K562 (cell line): ENCODE measurements around the gene LYPD6B. TPM values are rescaled to one million over a fixed set of nuclear protein-coding genes. Genes with fewer than 3 reads are reported as not detected.

Experiments
- ATAC-seq: fragments of 200-7000 bp; cut with Tn5 transposase; 3 replicates; pipeline ENCODE4 v1.9.1; 2020; ENCODE audit warnings: moderate library complexity
- BruUV-seq: library from RNA; stranded (reverse); fragments of 400-500 nt; replicated peaks from 2 replicates; lab custom pipeline; 2021; lab: Mats Ljungman, UMichigan
- CTCF ChIA-PET: fragments of 300-600 bp; formaldehyde crosslinking; extraction: SDS; loops from one replicate; lab custom pipeline; 2021; ENCODE audit warnings: low intra/inter-chr PET ratio; lab: Yijun Ruan, JAX
- POLR2A ChIA-PET: fragments of 300-600, 350-650 bp; sonication (Branson Sonifier 250); formaldehyde crosslinking; extraction: SDS; loops from one replicate; lab custom pipeline; 2021; ENCODE audit warnings: antibody characterized with exemption, inconsistent platforms; lab: Yijun Ruan, JAX
- DNase-seq, 4 experiments: peaks; one replicate each; pipeline versions ENCODE4 v3.0.0 to v3.0.0-alpha.2; 2011 to 2018; ENCODE audit warnings: low spot score in 3 of 4, mixed read lengths in 3 of 4; ENCODE audit errors: extremely low read depth in 1 of 4
- FAIRE-seq: peaks from 2 replicates; lab custom pipeline; 2011; peaks lifted over from hg19 to GRCh38; lab: Jason Lieb, UNC
- H2AFZ ChIP-seq: 2 replicates; pipeline ENCODE4 v1.6.0; 2011; ENCODE audit warnings: low read depth, low read length, control low read depth, inconsistent platforms
- H3K27ac ChIP-seq: fragments of 200-600 bp; 3 replicates; pipeline ENCODE4 v1.8.0; 2011; ENCODE audit warnings: low read depth, mild to moderate bottlenecking, control low read depth, inconsistent platforms, low read length, moderate library complexity, mixed read lengths; ENCODE audit errors: extremely low read depth
- H3K27me3 ChIP-seq, 2 experiments: fragments of 300-600 bp in 1 of 2; 2 replicates in 1 of 2; 3 replicates in 1 of 2; pipeline versions ENCODE4 v1.6.0 to v1.8.0; 2011; ENCODE audit warnings: inconsistent platforms in 2 of 2, low read length in 2 of 2, mild to moderate bottlenecking in 1 of 2, mixed read lengths in 1 of 2, moderate library complexity in 1 of 2; ENCODE audit not compliant: control insufficient read depth in 2 of 2, insufficient read depth in 2 of 2
- H3K36me3 ChIP-seq: fragments of 300-600 bp; 3 replicates; pipeline ENCODE4 v1.8.0; 2011; ENCODE audit warnings: mild to moderate bottlenecking, low read length, inconsistent platforms; ENCODE audit not compliant: control insufficient read depth, insufficient read depth
- H3K4me1 ChIP-seq, 2 experiments: fragments of 200-600 bp in 1 of 2; replicated peaks in 1 of 2; 2 replicates in 1 of 2; 3 replicates in 1 of 2; pipeline versions ENCODE4 v1.5.1 to v1.8.0; 2011; ENCODE audit warnings: inconsistent platforms in 2 of 2, low read length in 2 of 2, mild to moderate bottlenecking in 1 of 2, mixed read lengths in 1 of 2, moderate library complexity in 1 of 2; ENCODE audit not compliant: control insufficient read depth in 2 of 2, insufficient read depth in 2 of 2
- H3K4me2 ChIP-seq: 2 replicates; pipeline ENCODE4 v1.6.1; 2011; ENCODE audit warnings: low read length, control low read depth, inconsistent platforms, mixed read lengths; ENCODE audit not compliant: insufficient read depth
- H3K4me3 ChIP-seq: fragments of 200-600 bp; sonication (generic), shearing (Covaris generic); 2 replicates; pipeline ENCODE4 v1.5.1; 2016; ENCODE audit warnings: control low read depth, inconsistent platforms
- H3K79me2 ChIP-seq: fragments of 200-600 bp; 3 replicates; pipeline ENCODE4 v1.8.0; 2011; ENCODE audit warnings: low read length, inconsistent platforms; ENCODE audit not compliant: control insufficient read depth, insufficient read depth
- H3K9ac ChIP-seq, 2 experiments: 2 replicates each; pipeline versions ENCODE4 v1.6.0 to v1.6.1; 2011; ENCODE audit warnings: low read depth in 2 of 2, low read length in 2 of 2, control low read depth in 1 of 2, inconsistent platforms in 1 of 2, mild to moderate bottlenecking in 1 of 2, mixed read lengths in 1 of 2; ENCODE audit not compliant: insufficient read depth in 1 of 2
- H3K9me1 ChIP-seq: one replicate; pipeline ENCODE4 v1.6.0; 2011; ENCODE audit warnings: inconsistent platforms, mild to moderate bottlenecking, low read length, moderate library complexity; ENCODE audit not compliant: control insufficient read depth, insufficient read depth
- H3K9me3 ChIP-seq: replicated peaks from 2 replicates; pipeline ENCODE4 v1.5.1; 2011; ENCODE audit warnings: low read depth, low read length, inconsistent platforms; ENCODE audit not compliant: control insufficient read depth, insufficient read depth
- H4K20me1 ChIP-seq: replicated peaks from 2 replicates; pipeline ENCODE4 v1.6.1; 2011; ENCODE audit warnings: low read length, inconsistent platforms, mixed read lengths; ENCODE audit not compliant: control insufficient read depth, insufficient read depth
- ESRRB ChIP-seq: fragments of 250-450 bp; sonication (Bioruptor Pico); IDR thresholded peaks from 2 replicates; pipeline ENCODE4 v1.5.0; 2020; ENCODE audit warnings: mild to moderate bottlenecking, moderate library complexity, borderline replicate concordance
- ETV6 ChIP-seq, 3 experiments: fragments of 150-350 bp in 1 of 3; sonication (generic) in 1 of 3; formaldehyde crosslinking in 1 of 3; IDR thresholded peaks; 2 replicates each; pipeline versions ENCODE4 v1.6.1 to v1.8.0; 2014 to 2022; ENCODE audit warnings: borderline replicate concordance in 2 of 3, low read depth in 2 of 3, antibody characterized with exemption in 1 of 3, low read length in 1 of 3, mild to moderate bottlenecking in 1 of 3, missing genetic modification reagents in 1 of 3
- JUNB ChIP-seq: fragments of 450-650 bp; formaldehyde crosslinking; conservative IDR thresholded peaks from 2 replicates; pipeline ENCODE4 v1.4.0; 2020; ENCODE audit warnings: mild to moderate bottlenecking
- NELFE ChIP-seq: IDR thresholded peaks from 2 replicates; pipeline ENCODE4 v1.6.1; 2011; ENCODE audit warnings: mild to moderate bottlenecking; ENCODE audit not compliant: insufficient read depth, insufficient read length
- POLR3A ChIP-seq: IDR thresholded peaks from 2 replicates; pipeline ENCODE4 v1.6.1; 2011; ENCODE audit warnings: borderline replicate concordance, mild to moderate bottlenecking, moderate library complexity; ENCODE audit not compliant: insufficient read length, insufficient read depth; ENCODE audit errors: extremely low read depth
- SAP30 ChIP-seq: fragments of 200-600 bp; sonication (generic); IDR thresholded peaks from 2 replicates; pipeline ENCODE4 v1.6.1; 2012; ENCODE audit warnings: borderline replicate concordance, low read depth, mild to moderate bottlenecking, moderate library complexity, low read length, control low read depth, inconsistent platforms; ENCODE audit not compliant: insufficient read depth, poor library complexity, severe bottlenecking
- ZKSCAN8 ChIP-seq: fragments of 200-800 bp; sonication (Bioruptor generic); IDR thresholded peaks from 2 replicates; pipeline ENCODE4 v1.6.1; 2016; ENCODE audit warnings: missing genetic modification characterization, missing compliant biosample characterization
- ZNF77 ChIP-seq: fragments of 250-450 bp; sonication (Bioruptor Pico); IDR thresholded peaks from 2 replicates; pipeline ENCODE4 v1.5.0; 2020
- WGBS: fragments of 100-300 bp; shearing (Covaris generic); methylation state at CpG from one replicate; pipeline ENCODE4 v1.1.6; 2016; ENCODE audit warnings: low coverage, mixed read lengths; ENCODE audit not compliant: insufficient coverage; ENCODE audit errors: missing lambda C conversion rate; 5-methylcytosine and 5-hydroxymethylcytosine counted together
- in situ Hi-C: fragments of 300-500 bp; cut with MboI; formaldehyde crosslinking; loops from 4 replicates; pipeline ENCODE4 v1.15.0; 2018; ENCODE audit warnings: inconsistent platforms, mixed read lengths
- intact Hi-C: fragments of 100-400 bp; cut with micrococcal nuclease; formaldehyde crosslinking; loops from 2 replicates; pipeline ENCODE4 v1.14.2; 2022
- polyA plus RNA-seq, 8 experiments: library from polyadenylated mRNA; depleted of rRNA in 4 of 8; stranded (reverse) in 5 of 8; unstranded in 3 of 8; fragments of >200 nt; fragmentation: Nextera tagmentation in 2 of 8; fragmentation: Illumina TruSeq in 1 of 8; extraction: Ambion mirVana in 2 of 8; extraction: Trizol in 1 of 8; gene quantifications; 2 replicates each; pipeline versions ENCODE4 v1.2.1 to v1.2.3, GENCODE V29; 2011 to 2014; ENCODE audit warnings: inconsistent platforms in 1 of 8, missing spikeins in 1 of 8
- total RNA-seq, 7 experiments: library from RNA; depleted of rRNA in 6 of 7; stranded (reverse); fragments of >200 nt in 6 of 7; fragmentation: Illumina TruSeq in 2 of 7; extraction: Trizol in 2 of 7; gene quantifications; 2 replicates each; pipeline versions ENCODE4 v1.2.1 to v1.2.3, GENCODE V29; 2011 to 2021; ENCODE audit warnings: low replicate concordance in 1 of 7
- TF ChIP-seq, protein P1 (sequence below): fragments of 200-800 bp; sonication (Bioruptor generic); IDR thresholded peaks from 2 replicates; pipeline ENCODE4 v1.6.1; 2017; ENCODE audit warnings: missing genetic modification characterization, missing compliant biosample characterization
- TF ChIP-seq, protein P2 (sequence below): fragments of 250-450 bp; sonication (Bioruptor Pico); IDR thresholded peaks from 2 replicates; pipeline ENCODE4 v1.5.0; 2021; ENCODE audit warnings: mild to moderate bottlenecking, moderate library complexity
- TF ChIP-seq, protein P3 (sequence below): fragments of 250-450 bp; sonication (Bioruptor Pico); IDR thresholded peaks from 2 replicates; pipeline ENCODE4 v1.8.0; 2021; ENCODE audit warnings: borderline replicate concordance, mild to moderate bottlenecking, moderate library complexity; ENCODE audit not compliant: poor library complexity, severe bottlenecking
- TF ChIP-seq, protein P4 (sequence below): sonication (generic); formaldehyde crosslinking; IDR thresholded peaks from 2 replicates; pipeline ENCODE4 v1.8.0; 2022; ENCODE audit warnings: mild to moderate bottlenecking, missing genetic modification reagents

LYPD6B gene
- total and polyA plus RNA-seq, 9 of the 15 experiments (the other 6 are each of a cell fraction or from before 2014, with no cell fraction given) = not detected

DNA sequence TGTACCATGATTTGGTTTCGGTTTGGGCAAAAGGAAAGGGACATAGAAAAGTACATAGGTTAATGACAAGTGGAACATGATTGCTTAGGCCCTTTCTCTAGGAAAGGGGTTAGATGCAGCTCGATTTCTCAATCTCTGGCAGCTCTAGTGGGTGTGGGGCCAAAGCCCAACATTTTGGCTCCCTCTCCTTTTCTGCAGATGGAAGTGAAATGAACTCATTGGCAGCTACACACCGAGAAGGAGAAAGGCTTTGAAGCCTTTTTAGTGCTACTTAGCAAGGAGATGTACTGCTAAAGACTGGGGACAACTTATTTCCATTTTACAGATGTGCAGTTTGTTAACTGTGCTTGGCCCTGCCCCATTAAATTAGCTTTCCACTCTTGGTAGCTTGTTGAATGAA, 93.8 kb downstream of the LYPD6B start:
- in situ Hi-C loops = no loop called here
- no peaks in the 10 kb centered on the region for H3K9me3 ChIP-seq
- BruUV-seq = no TSS peak
- H3K9ac ChIP-seq = no peak overlapping the region
- DNase-seq (no peak), FAIRE-seq (no peak), ATAC-seq (no peak)
- H3K4me3 ChIP-seq = no peak overlapping the region
- 0% methylated on average over 3 of the region's 3 CpGs for WGBS
- ChIA-PET CTCF (no interaction called here), POLR2A (no interaction called here)
- H3K9me1 ChIP-seq = no peaks in the 10 kb centered on the region
- no peaks in the 10 kb centered on the region for H3K79me2 ChIP-seq
- H2AFZ ChIP-seq = no peak overlapping the region
- H3K27me3 ChIP-seq = no peaks in the 10 kb centered on the region
- H3K27ac ChIP-seq = no peak overlapping the region
- TF ChIP-seq ESRRB (CRISPR knock-in tag) = no peak
- no peak for TF ChIP-seq SAP30
- no peak for TF ChIP-seq ZKSCAN8
- TF ChIP-seq, protein P1, sequence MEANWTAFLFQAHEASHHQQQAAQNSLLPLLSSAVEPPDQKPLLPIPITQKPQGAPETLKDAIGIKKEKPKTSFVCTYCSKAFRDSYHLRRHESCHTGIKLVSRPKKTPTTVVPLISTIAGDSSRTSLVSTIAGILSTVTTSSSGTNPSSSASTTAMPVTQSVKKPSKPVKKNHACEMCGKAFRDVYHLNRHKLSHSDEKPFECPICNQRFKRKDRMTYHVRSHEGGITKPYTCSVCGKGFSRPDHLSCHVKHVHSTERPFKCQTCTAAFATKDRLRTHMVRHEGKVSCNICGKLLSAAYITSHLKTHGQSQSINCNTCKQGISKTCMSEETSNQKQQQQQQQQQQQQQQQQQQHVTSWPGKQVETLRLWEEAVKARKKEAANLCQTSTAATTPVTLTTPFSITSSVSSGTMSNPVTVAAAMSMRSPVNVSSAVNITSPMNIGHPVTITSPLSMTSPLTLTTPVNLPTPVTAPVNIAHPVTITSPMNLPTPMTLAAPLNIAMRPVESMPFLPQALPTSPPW (CRISPR knock-in tag) = no peak
- no peak for TF ChIP-seq JUNB (CRISPR knock-in tag)
- TF ChIP-seq NELFE = no peak
- TF ChIP-seq, protein P2, sequence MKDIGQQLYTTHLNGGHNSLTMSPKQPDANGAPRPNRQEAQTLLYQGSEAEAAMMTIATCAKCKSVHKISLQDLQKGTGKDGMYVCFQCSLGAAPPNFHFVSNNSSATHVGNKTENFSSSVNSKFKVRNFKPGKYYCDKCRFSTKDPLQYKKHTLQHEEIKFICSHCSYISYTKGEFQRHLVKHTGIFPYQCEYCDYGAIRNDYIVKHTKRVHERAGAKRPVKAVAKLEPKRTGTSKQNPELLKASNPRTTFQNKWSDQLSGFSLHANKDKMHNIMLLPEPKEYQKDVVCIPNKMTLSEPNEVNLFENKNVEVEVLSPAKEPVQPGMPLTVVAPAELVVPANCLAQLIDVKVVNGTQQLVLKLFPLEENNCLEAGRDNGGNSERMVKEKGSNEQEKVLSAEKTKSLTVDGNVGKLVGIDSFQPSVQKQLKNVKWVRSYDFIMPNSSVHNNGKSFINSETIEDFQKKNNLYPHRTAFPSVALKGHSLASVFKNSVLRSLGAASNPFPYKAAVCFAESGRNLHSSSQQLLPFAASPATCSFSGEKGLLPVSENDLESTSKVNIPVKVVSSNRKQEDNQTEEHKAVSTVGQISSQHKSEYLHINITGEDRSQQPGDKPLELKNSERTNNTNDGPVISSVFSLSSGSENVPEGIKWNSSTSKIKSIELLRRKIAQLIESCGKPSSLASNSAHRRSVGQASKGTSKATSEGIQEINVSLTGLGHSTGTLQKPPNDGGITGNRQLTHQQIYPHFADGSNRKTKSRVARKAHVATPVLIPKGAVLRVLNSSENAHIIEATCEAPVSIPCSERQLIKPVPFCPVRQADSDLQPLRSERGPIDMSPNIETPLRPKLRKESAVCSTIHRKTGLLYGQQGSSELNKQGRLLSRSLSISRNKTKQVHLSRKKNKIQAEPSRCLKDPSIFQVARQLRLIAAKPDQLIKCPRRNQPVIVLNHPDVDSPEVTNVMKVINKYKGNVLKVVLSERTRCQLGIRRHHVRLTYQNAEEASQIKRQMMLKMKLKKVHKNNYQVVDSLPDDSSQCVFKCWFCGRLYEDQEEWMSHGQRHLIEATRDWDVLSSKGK (CRISPR knock-in tag) = no peak
- TF ChIP-seq, protein P3, sequence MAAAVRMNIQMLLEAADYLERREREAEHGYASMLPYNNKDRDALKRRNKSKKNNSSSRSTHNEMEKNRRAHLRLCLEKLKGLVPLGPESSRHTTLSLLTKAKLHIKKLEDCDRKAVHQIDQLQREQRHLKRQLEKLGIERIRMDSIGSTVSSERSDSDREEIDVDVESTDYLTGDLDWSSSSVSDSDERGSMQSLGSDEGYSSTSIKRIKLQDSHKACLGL (CRISPR knock-in tag) = no peak
- TF ChIP-seq ZNF77 (CRISPR knock-in tag) = no peak
- no peak for TF ChIP-seq ETV6 (IDR thresholded peaks at IDR 0.05; ENCODE audit: borderline replicate concordance in 1 of 2, low read depth in 2 of 2, low read length in 1 of 2)
- no peak for TF ChIP-seq ETV6 (CRISPR knock-in tag; IDR thresholded peaks at IDR 0.05; ENCODE audit: borderline replicate concordance)
- TF ChIP-seq, protein P4, sequence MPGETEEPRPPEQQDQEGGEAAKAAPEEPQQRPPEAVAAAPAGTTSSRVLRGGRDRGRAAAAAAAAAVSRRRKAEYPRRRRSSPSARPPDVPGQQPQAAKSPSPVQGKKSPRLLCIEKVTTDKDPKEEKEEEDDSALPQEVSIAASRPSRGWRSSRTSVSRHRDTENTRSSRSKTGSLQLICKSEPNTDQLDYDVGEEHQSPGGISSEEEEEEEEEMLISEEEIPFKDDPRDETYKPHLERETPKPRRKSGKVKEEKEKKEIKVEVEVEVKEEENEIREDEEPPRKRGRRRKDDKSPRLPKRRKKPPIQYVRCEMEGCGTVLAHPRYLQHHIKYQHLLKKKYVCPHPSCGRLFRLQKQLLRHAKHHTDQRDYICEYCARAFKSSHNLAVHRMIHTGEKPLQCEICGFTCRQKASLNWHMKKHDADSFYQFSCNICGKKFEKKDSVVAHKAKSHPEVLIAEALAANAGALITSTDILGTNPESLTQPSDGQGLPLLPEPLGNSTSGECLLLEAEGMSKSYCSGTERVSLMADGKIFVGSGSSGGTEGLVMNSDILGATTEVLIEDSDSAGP (CRISPR knock-in tag) = no peak
- TF ChIP-seq POLR3A = no peak
- no peaks in the 10 kb centered on the region for H3K36me3 ChIP-seq
- H3K4me2 ChIP-seq = no peak overlapping the region
- intact Hi-C loops = no loop called here
- no peaks in the 10 kb centered on the region for H4K20me1 ChIP-seq
- no peaks in the 10 kb centered on the region for H3K4me1 ChIP-seq
